GM21528 (cell line): ENCODE data around the gene GPHN.
A peak's percentile ranks its signal among the peaks of the same experiment; 100 is the strongest.
"Not testable (repeated sequence)": the region's sequence is repeated elsewhere in the genome, so short reads cannot be mapped to it uniquely, and the experiment has no call there.

Experiments
- ATAC-seq: cut with Tn5 transposase; IDR thresholded peaks from one replicate; pipeline ENCODE4 v1.9.1; 2021; ENCODE audit warnings: mild to moderate bottlenecking, moderate library complexity; ENCODE audit not compliant: unreplicated experiment, low FRiP score

GPHN gene

GRCh38 chr14:66649498-66649897, 141.6 kb downstream of the GPHN start:
- peak; percentile 75 for ATAC-seq

- no peak for ATAC-seq
These were observed 142.6 kb downstream of the GPHN start for GRCh38 chr14:66650491-66650911.

- ATAC-seq = no peak
These were observed 143.7 kb downstream of the GPHN start for GRCh38 chr14:66651536-66652220.

DNA sequence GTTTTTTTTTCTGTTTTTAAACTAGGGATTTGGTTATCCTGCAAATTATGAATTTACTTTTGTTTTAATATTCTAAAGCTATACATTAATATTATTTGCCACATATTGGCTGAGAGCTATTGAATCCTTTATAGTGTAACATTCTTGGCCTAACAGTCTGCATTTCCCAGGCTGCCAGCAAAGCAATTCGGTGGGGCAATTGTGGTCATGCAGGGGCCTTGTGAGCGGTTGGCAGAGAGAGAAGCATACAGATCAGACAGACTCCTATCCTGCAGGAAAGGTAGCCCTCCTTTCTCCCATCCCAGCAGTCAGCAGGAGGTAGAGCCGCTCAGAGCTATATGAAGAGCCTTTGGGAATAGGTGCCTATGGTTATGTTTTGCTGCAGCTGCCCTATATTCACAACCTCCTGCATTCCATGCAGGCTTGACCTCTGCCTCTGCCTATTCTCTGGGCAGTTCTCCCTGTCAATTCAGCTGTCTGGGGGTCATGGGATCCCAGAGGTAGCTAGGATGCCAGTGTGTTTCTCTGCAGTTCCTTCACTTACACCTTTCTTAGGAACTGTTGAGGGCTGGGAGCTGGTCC, 144.7 kb downstream of the GPHN start:
- ATAC-seq = no peak

DNA sequence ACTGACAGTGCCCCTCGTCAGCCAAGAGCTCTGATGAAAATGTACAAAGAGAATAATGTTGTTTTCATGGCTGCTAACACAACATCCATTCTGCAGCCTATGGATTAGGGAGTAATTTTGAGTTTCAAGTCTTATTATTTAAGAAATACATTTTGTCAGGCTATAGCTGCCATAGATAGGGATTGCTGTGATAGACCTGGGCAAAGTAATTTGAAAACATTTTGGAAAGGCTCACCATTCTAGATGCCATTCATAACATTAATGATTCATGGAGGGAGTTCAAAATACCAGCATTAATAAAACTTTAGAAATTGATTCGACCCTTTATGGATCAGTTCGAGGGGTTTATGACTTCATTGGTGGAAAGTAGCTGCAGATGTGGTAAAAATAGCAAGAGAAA, 149.8 kb downstream of the GPHN start:
- no peak for ATAC-seq

- no peak for ATAC-seq
These were observed 154.4 kb downstream of the GPHN start for GRCh38 chr14:66662374-66662773.

- ATAC-seq = no peak
These were observed 169.8 kb downstream of the GPHN start for GRCh38 chr14:66677780-66678179.

- no peak for ATAC-seq
These were observed 172.3 kb downstream of the GPHN start for GRCh38 chr14:66680216-66680615.

- ATAC-seq = no peak
These were observed 188.4 kb downstream of the GPHN start for GRCh38 chr14:66696326-66696725.

DNA sequence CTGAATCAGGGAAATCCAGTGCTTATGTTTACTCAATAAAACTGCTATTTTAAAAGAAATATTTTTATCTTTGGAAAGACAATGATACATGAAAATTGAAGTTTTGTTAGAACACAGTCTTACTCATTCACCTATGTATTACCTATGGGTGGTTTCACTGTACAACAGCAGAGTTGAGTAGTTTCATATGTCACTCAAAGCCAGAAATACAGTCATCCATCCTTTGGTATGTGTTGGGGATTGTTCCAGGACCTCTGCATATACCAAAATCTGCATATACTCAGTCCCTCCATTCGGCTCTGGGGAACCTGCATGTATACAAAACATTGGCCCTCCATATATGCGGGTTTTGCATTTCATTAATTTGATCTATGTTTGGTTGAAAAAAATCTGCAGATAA, 190.6 kb downstream of the GPHN start:
- no peak for ATAC-seq

DNA sequence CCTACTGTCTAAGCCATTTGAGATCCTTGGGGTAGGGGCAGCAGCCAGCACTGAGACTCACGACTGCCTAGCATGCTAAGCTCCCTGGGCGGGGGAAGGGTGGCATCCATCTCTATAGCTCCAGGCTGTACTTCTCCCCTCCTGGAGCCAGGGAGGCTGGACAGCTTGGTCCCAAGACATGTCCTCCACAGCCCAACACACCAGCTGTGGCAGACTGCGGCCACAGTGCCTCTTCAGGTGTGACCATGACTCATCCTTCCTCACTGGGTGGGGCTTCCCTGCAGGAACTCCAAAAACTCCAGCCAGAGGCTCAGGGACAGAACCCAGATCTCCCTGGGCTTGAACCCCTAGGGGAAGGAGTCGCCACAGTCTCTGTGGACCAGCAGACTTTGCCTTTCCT, 193.9 kb downstream of the GPHN start:
- ATAC-seq = no peak

- no peak for ATAC-seq
These were observed 200.3 kb downstream of the GPHN start for GRCh38 chr14:66708267-66708666.

DNA sequence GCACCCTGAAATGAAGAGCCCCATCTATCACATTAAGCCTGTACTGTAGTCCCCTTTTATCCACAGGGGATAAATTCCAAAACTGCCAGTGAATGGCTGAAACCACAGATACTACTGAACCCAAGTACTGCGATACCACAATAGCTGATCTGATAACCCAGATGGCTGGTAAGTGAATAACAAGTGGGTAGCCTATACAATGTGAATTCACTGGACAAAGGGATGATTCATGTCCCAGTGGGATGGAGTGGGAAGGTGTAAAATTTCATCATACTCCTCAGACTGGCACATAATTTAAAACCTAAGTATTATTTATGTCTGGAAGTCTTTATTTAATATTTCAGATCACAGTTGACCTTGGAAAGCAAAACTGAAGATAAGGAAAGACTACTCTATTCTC, 201.3 kb downstream of the GPHN start:
- ATAC-seq = no peak

- ATAC-seq = not testable (repeated sequence)
These were observed 206.3 kb downstream of the GPHN start for GRCh38 chr14:66714291-66714690.

GRCh38 chr14:66715313-66715712, 207.4 kb downstream of the GPHN start:
- ATAC-seq = not testable (repeated sequence)

DNA sequence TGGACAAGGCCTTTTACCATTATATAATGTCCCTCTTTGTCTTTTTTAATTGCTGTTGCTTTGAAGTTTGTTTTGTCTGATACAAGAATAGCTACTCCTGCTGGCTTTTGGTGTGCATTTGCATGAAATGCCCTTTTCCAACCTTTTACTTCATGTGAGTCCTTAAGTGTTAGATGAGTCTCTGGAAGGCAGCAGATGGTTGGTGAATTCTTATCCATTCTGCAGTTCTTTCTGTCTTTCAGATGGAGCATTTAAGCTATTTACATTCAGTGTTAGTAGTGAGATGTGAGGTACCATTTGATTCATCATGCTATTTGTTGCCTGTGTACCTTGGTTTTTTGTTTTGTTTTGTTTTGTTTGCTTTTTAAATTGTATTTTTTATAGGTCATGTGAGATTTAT, 208.3 kb downstream of the GPHN start:
- ATAC-seq = no peak

GRCh38 chr14:66717561-66718140, 209.7 kb downstream of the GPHN start:
- no peak for ATAC-seq

- no peak for ATAC-seq
These were observed 217.0 kb downstream of the GPHN start for GRCh38 chr14:66724996-66725395.

GRCh38 chr14:66731298-66731697, 223.4 kb downstream of the GPHN start:
- not testable (repeated sequence) for ATAC-seq

GRCh38 chr14:66735853-66736252, 227.9 kb downstream of the GPHN start:
- no peak for ATAC-seq

GRCh38 chr14:66739826-66740225, 231.9 kb downstream of the GPHN start:
- ATAC-seq = no peak

DNA sequence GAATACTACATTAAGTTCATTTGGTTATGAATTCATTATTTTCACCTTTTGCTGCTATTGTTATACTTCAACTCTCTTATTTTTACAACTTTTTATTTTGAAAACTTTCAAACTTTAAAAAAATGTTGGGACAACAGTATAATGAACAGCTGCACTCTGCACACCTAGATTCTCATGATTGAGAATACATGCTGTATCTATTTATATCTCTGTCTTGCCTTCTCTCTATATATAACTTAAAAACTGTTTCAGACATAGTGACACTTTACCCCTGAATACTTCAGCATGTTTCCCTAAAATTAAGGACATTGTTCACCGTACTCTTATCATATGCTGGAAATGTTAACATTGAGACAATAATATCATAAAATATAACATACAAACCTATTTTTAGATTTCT, 237.1 kb downstream of the GPHN start:
- no peak for ATAC-seq
